SK-N-SH (cell line): Measurements from ENCODE around the gene COL26A1.

ENCODE experiments used
- CTCF ChIP-seq: fragments of 200-600 bp; sonication (generic); IDR thresholded peaks from 2 replicates; pipeline ENCODE4 v1.6.1; 2017; ENCODE audit warnings: antibody characterized with exemption, mild to moderate bottlenecking, moderate library complexity
- JUND ChIP-seq: IDR thresholded peaks from 2 replicates; pipeline ENCODE4 v1.4.0; 2012
- POLR2AphosphoS5 ChIP-seq: IDR thresholded peaks from 2 replicates; pipeline ENCODE4 v1.6.1; 2012; ENCODE audit warnings: low read depth, low read length
- RAD21 ChIP-seq: IDR thresholded peaks from 2 replicates; pipeline ENCODE4 v1.6.1; 2012; ENCODE audit warnings: mild to moderate bottlenecking, low read length
- USF2 ChIP-seq: fragments of 150-350 bp; IDR thresholded peaks from 2 replicates; pipeline ENCODE4 v1.6.1; 2017; ENCODE audit warnings: antibody characterized with exemption, low read length, low read depth, borderline replicate concordance
- YY1 ChIP-seq: IDR thresholded peaks from 2 replicates; pipeline ENCODE4 v1.4.0; 2012; ENCODE audit warnings: low read depth, mild to moderate bottlenecking

- TF ChIP-seq CTCF (no peak), POLR2AphosphoS5 (no peak), JUND (no peak), YY1 (no peak), USF2 (no peak), RAD21 (no peak)
Measured at GRCh38 chr7:101595766-101596537, 233.3 kb downstream of the COL26A1 start.
